ENCODE results near the gene BICRA.

BICRA gene

DNA sequence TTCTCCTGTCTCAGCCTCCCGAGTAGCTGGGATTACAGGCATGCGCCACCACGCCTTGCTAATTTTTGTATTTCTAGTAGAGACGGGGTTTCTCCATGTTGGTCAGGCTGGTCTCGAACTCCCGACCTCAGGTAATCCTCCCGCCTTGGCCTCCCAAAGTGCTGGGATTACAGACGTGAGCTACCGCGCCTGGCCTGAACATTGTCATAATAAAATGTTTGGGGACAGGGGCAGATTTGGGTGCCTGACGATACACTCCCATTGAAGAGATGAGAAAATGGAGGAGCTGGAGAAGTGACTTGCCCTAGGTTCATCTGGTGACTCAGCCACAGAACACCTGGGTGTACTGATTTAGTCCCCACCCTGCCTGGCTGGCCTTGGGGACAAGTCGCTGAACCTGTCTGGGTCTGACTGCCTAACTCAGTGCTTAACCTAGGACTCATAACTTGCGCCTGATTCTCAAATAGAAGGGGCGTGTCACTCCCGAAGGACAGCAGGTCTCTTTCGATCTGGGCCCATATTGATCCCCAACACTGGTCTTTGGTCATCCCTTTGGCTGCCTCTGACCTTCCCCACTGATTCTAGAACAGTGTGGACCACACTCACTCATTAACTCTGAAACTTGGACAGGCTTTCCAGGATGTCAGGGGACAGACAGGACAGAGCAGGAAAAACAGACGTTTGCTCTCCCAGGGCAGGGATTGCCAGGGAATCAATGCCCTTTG is 7.6 kb upstream of the BICRA start:
- DNase-seq (ENCODE audit: low spot score): no peak

DNA sequence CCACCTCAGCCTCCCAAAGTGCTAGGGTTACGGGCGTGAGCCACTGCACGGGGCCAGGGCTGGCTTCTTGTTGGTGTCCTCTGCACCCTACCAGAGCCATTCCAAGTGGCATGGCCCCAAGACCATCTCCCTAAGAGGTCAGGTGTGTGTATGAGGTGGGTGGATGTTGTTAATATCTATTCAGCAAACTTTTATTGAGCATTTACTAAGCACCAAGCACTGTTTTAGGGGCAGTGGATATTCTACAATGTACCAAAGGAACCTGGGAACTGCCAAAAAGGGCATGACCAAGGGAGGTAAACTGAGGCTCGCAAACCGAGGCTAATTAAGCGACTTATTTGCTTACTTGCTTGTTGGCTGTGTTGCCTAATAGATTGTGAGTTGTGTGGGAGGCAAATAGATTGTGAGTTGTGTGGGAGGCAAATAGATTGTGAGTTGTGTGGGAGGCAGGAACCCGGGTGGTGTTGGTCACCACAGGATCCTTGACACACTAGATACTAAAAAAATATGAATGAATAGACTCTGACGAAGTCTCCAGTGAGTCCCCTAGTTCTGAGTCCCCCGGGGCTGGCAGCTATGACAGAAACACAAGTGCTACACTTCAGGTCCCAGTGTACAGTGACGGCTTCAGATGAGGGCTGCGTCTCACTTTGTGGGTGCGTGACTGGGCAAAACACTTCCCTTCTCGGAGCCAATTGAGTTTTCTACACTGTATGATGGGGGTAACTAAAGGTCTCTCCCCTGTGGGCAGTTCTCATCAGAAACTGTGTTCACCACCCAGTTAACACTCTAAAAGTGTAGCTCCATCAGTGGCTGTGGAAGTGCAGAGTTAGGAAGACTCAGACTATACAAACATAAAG is 5.0 kb upstream of the BICRA start:
- no peak for DNase-seq (ENCODE audit: low spot score)

DNA sequence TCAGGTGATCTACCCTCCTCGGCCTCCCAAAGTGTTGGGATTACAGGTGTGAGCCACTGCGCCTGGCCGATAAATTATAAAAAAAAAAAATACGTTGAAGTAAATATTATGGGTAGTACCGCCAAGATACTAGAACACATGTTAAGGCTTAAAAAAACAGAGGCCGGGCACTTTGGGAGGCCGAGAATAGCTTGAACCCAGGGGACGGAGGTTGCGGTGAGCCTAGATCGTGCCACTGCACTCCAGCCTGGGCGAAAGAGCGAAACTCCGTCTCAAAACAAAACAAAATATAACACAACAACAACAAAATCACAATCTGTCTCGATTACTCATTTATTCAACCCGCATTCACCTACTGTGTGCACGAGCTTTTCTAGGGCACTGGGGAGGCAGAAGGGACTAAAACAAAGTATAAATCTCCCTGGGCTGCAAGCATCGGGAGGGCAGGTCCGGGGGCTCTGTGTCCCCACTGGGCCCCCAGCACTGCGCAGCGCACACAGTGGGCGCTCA is 1.3 kb upstream of the BICRA start:
- no peak for DNase-seq (ENCODE audit: low spot score)

DNA sequence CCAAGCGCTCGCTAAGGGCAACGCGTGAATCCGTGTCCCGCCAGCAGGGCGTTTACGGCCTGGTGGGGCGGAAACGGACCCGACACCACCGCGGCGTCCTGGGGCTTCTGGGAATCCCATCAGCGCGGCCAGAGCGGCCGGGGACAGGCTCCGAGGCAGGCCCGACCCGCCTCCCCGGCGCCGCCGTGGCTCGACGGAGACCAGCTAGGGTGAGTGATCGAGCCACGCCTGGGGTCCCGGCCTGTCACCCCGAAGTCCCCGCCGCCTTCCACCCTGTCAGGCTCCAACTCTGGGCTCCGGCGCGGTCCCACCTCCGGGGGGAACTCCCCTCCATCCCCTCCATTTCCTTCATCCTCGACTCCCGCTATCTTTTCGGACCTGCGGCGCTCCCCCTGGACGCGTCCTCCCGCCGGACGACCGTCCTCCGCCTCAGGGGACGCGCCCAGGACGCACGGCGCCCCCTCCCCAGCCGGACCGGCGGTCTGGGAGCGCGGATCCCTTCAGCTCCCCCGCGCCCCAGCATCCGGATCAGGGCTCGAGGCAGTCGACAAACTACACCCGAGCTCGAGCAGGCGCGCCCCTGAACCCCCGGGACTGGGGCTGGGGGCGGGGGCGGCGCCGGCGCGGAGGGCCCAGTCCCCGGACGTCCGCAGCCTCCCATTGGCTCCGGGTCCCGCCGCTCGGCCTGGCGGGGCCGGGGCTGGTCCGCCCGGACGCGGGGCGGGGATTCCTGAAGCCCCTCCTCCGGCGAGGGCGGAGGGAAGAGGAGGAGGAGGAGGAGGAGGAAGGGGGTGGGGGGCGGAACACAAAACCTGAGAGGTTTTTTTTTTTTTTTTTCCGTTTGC is 638 bp upstream of the BICRA start:
- peak; percentile 97 for DNase-seq (ENCODE audit: low spot score)

DNA sequence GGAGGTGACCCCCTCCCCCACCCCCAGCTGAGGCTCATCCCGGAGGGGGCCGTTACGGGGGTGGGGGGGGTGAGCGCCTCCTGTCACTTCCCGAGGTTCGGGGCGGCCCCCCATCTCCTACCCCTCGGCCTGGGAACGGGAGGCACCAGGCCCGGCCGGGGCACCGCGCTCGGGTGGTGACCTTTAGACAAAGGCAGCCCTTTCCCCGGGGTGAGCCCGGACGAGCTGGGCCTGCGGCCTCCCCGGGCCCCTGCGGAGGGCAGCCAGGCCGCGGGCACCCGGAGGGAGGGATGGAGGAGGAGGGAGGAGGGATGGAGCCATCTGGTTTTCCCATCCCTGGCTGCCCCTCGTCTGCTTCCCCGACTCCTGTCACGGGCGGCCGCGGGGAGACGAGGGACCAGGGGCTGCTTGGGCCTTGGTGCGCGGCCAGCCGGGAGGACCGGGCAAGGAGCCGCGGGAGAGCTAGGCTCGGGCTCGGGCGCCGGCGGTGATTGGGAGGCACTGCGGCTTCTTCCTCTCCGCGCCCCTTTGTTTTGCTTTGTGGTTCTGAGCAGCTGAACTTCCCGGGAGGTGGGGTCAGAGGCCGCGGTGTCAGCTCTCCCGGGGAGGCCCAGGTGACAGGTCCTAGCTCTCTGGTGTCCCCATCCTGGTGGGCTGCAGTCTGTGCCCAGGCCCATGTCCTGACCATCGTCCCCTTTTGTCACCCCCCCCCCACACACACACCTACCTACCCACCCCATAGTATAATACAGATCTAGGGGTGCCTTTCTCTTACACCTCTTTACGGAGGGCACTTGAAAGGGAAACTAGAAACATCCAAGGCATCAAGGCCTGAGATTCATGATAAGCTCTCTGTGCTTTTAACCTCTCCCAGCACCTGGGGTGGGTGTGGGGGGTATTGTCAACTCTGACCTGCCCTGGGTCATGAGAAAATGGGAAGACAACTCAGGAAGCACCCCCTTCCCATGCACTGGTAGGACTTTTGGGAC is 1.3 kb downstream of the BICRA start:
- DNase-seq (ENCODE audit: low spot score): peak; percentile 48

DNA sequence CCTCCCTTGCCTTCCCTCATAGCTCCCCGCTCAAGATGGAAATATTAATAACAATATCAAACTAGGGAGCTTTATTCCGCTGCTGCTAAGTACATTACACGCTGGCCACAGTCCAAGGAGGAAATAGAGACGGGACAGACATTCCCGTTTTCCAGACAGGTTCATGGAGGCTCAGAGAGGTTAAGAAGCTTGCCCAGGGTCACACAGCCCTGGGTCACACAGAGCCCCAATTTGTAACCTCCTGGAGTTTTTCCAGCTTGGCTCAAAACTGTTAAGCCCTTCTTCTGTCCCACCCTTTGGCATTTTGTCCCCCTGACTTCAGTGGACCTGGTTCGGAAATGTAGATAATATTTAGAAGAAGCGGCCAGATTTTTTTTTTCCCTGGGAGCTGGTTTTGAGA is 2.0 kb downstream of the BICRA start:
- DNase-seq (ENCODE audit: low spot score): no peak

DNA sequence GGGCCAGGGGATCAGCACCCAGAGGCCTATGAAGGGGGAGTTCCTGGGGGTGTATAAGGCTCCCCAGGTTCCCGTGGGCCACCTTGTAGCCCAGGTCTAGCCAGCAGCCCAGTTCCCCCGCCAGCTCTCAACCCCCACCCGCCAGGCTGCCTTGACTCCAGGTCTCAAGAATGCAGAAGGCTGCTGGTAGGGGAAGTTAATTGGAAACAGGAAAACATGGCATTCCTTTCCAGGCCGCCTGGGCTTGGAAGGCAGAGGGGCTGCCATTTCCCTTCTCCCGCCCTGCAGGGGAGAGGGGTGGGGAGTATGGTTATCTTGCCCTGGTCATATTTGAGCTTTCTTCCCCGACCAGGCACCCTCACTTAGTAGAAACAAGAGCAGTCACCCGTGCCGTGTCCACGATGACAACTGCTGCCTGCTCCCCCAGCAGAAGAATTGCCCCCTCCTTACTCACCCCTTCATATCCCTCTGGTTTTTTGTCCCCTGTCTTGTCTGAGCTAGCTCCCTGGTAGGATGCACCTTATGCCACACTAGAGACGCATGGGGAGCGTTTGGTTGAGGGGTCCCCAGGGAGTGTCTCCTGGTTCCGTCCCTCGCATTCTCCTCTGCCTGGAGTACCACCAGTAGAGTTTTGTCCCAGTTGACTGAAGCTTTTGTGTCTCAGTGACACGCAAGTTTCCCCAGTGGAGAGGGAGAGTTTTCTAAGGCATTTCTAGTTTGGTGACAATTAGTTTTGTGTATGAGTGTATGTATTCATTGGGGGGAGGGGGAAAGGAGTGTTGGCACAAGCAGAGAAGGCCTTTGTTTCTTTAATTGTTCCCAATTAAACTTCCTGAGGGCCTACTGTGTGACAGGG is 4.5 kb downstream of the BICRA start:
- no peak for DNase-seq (ENCODE audit: low spot score)

DNA sequence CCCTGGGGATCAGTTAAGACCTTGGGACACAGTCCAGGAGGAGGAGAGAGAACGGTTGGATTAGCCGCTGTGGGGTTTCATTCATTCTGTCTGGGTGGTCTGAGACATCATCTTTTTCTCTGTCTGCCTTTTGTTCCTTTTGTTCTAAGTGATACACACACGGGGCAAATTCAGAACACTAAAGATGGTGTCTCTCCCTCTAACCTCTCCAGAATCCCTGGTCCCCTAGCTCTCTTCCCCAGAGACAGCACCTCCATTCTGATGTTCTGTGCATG is 5.0 kb downstream of the BICRA start:
- DNase-seq (ENCODE audit: low spot score): no peak

DNA sequence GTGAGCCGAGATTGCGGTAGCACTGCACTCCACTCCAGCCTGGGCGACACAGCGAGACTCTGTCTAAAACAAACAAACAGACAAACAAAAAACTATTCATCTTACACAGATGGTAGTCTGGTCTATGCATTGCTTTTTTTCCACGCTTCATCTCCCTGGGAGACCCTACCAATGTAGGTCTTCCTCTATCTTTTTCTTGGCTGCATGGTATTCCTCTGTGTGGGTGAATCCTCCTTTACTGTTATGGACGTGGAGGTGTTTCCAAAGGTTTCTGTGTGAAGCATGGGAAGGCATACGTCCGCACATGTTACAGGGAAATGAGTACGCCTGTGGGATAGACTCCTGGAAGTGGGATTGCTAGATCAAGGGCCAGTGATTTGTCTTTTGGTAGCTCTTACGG is 5.6 kb downstream of the BICRA start:
- no peak for DNase-seq (ENCODE audit: low spot score)

DNA sequence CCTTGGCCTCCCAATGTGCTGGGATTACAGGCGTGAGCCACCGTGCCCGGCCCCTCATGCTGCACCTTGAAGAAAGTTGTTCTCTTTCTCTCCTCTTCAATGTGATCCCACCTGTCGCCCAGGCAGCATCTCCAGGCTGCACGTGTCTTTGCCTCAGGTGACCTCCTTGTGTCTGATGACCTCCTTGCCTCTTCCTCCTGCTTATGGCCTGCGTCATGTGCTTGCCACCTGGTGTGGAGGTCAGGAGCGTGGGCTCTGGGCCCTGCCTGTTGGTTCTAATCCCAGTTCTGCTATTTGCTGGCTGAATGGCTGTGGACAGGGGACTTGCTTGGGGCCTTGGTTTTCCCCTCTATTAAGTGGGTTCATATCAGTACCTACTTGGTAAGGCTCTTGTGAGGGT is 6.3 kb downstream of the BICRA start:
- DNase-seq (ENCODE audit: low spot score): no peak

DNA sequence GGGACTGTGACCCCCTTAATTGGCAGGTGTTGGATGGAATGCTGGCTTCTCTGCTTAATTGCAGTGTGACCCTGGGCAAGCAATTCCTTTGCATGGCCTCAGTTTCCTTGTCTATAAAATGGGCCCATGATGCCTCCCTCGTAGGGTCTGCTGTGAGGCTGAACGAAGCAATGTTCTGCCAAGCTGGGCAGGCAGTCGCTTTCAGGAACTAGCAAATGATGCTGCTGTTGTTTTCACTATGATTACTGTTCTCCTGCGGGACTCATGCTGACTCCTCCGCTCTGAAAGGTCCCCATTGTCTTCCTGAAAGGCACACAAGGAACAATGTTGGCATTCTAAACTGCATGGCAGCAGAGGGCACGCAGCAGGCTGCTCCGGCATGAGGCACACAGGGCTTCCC is 6.8 kb downstream of the BICRA start:
- DNase-seq (ENCODE audit: low spot score): no peak

DNA sequence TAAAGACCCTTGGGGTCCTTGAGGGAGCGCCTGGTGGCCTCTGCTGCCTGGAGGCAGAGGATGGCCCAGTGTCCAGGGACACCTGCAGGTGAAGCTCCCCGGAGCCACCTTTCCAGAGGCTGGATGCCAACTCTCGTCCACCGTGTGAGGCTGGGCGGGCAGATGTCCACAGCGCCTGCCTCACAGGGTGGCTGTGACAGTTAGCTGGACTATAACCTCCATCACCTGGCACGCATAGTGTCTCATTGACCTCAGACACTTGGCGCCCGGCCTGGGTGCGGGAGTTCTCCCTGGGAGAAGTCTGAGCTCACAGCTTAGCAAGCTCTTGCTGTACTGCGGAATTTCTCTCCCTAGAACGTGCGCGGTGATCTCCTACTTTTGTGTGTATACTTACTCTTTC is 9.8 kb downstream of the BICRA start:
- DNase-seq (ENCODE audit: low spot score): no peak

DNA sequence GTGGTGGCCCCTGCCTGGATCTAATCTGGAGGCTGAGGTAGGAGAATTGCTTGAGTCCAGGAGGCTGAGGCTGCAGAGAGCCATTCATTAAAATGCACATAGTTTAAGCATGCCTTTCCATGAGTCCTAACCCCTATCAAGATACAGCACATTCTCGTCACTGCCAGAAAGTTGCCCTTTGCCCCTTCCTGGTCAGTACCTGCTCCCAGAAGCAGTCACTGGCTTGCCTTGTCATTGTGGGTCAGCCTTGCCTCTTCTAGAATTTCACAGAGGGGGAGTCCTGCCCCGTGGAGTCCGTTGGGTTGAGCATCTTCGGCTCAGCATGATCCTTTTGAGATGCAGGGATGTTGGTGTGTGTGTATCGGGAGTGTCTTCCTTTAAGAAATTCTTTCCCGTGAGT is 10.8 kb downstream of the BICRA start:
- DNase-seq (ENCODE audit: low spot score): no peak

DNA sequence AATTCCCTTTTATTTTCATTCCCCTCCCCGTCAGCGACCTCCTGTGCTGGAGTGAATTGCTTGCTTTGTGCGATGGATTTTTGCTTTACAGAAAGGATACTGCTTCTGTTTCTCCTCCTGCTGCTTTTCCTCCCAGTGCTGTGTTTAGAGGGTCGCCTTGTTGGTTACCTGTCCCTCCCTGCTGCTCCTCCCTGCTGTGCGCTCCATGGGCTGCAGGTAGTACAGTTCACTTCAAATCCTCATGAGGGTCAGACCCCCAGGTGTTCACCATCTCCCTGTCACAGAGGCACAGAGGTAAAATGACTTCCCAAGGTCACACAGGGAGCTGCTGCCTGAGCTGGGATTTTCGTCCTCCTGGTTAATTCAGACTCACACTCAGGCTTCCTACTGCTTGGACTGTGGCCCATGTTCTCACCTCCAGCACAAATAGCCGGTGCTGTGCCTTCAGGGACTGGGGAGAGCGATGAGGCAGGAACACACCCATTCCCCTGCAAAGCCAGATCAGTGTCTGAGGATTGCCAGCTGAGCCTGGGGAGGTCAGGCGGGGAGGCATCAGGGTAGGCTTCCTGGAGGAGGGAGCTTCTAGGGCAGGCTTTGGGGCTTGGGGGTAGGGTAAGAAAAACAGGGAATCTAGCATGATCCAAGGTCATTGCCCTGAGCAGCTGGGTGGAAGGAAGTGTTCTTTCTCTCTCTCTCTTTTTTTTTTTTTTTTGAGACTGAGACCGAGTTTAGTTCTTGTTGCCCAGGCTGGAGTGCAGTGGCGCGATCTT is 14.4 kb downstream of the BICRA start:
- no peak for DNase-seq (ENCODE audit: low spot score)

DNA sequence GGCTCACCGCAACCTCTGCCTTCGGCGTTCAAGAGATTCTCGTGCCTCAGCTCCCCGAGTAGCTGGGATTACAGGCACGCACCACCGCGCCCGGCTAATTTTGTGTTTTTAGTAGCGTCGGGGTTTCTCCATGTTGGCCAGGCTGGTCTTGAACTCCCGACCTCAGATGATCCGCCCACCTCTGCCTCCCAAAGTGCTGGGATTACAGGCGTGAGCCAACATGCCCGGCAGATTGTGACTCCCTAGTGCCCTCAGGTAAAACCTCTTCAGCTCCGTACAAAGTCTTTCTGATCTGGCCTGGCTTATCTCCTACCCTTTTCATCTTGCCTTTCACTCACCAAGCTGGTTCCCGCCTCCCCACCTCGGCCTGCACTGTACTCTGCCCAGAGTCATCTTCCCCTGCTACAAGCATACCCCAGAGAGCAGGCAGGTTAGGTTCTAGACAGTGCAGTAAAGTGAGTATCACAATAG is 15.0 kb downstream of the BICRA start:
- DNase-seq (ENCODE audit: low spot score): no peak

DNA sequence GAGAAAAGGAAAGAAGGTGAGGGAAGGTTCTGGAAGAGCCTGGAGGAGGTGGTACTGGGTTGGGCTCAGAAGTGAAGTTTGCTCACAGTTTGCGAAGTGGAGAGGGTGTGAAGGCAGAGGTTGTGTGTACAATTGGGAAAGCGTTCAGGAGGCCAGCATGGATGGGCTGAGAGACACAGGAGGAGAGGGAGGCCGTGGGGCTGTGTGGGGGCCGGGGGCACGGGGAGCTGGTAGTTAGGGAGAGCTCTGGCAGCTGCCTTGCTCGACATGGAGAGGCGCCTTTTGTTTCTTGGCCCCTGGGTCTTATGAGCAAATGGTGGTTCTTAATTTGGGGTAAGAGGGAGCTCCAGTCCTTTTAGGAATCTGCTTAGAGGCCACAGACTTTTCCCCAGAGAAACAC is 16.7 kb downstream of the BICRA start:
- DNase-seq (ENCODE audit: low spot score): no peak

DNA sequence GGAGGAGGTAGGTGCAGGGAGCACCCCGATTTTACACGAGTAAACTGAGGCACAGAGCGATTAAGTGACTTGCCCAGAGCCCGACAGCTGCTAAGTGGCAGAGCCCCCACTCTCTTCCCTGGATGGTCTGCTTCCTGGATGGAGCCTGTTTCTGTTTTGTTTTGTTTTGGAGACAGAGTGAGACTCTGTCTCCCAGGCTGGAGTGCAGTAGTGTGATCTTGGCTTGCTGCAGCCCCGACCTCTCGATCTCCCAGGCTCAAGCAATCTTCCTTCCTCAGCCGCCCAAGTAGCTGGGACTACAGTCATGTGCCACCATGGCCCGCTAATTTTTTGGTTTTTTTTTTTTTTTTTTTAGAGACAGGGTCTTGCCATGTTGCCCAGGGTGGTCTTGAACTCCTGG is 17.3 kb downstream of the BICRA start:
- no peak for DNase-seq (ENCODE audit: low spot score)

DNA sequence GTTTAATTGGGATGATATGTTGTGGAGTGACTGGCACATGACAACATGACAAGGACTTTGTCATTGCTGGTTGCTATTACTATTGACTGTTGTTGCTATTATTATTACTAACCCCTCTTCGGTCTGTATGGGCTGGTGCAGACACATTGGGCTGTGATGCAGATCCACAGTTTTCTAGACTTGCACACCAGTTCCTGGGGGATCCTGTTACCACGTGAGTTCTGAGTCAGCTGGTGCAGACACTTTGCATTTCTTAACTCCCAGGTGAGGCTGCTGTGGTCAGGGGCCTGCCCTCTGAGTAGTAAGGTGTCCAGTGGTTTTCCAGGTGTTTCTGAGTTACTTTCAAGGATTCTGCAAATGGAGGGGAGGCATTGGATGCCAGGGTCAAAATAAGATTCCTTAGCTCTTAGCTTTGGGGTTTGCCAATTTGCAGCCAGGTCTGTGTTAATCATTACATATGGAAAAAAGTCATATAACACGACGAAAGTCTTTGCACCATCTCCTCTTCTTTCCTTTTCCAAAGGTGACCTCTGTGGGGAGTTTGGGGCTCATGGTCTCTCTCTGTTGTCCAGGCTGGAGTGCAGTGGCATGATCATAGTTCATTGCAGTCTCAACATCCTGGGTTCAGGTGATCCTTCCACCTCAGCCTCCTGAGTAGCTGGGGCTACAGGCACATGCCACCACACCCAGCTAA is 19.3 kb downstream of the BICRA start:
- DNase-seq (ENCODE audit: low spot score): no peak

DNA sequence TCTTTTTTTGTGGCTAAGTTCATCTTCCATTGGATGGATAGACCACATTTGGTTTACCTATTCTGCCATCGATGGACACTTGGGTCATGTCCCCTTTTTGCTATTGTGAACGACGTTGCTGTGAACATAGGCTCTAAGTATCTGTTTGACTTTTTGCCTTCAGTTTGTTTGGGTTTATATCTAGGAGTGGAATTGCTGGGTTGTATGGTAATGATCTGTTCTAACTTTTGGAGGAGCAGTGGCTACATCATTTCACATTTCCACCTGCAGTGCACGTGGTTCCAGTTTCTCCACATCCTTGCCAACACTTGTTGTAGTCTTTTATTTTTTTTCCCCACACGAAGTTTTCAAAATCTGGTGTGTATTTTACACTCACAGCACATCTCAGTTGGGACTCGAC is 21.7 kb downstream of the BICRA start:
- no peak for DNase-seq (ENCODE audit: low spot score)

Data from CD4-positive, alpha-beta T cell treated with Interleukin-15 for 4 hours (primary cell).